Thyroid gland (tissue), 4 donors: ENCODE data around the gene TBXA2R. TPM values are rescaled to one million over a fixed set of nuclear protein-coding genes. Genes with fewer than 3 reads are reported as not detected.

ENCODE experiments used
- DNase-seq, 2 donors: peaks; one replicate each; pipeline ENCODE4 v3.0.0-alpha.2; 2019
- H3K27ac ChIP-seq, 3 donors: fragments of 200-600 bp; sonication (generic); 1 replicate in 2 of 3; 2 replicates in 1 of 3; pipeline ENCODE4 v1.5.1; 2016 to 2019; ENCODE audit warnings: mild to moderate bottlenecking in 1 of 3, moderate library complexity in 1 of 3
- H3K27me3 ChIP-seq: fragments of 200-600 bp; sonication (generic); one replicate; pipeline ENCODE4 v1.5.1; 2019
- H3K36me3 ChIP-seq, 2 donors: fragments of 200-600 bp; sonication (generic); one replicate each; pipeline ENCODE4 v1.5.1; 2016 to 2019
- H3K4me1 ChIP-seq, 2 donors: fragments of 200-600 bp; sonication (generic); one replicate each; pipeline ENCODE4 v1.5.1; 2017 to 2019
- H3K4me3 ChIP-seq, 3 donors: fragments of 200-600 bp; sonication (generic); replicated peaks in 1 of 3; 1 replicate in 2 of 3; 2 replicates in 1 of 3; pipeline ENCODE4 v1.5.1; 2016; ENCODE audit warnings: mild to moderate bottlenecking in 1 of 3
- H3K9me3 ChIP-seq: fragments of 200-600 bp; sonication (generic); one replicate; pipeline ENCODE4 v1.5.1; 2017
- POLR2A ChIP-seq, 2 donors: fragments of 450-650 bp; IDR thresholded peaks; one replicate each; pipeline ENCODE4 v1.6.1; 2017; ENCODE audit warnings: antibody characterized with exemption in 2 of 2, mild to moderate bottlenecking in 2 of 2, moderate library complexity in 1 of 2
- WGBS, 2 donors: methylation state at CpG; one replicate each; pipeline ENCODE4 v1.1.5; 2017; 5-methylcytosine and 5-hydroxymethylcytosine counted together
- intact Hi-C: fragments of 100-400 bp; cut with DNase I; formaldehyde crosslinking; loops from one replicate; pipeline ENCODE4 v1.15.1; 2023
- total RNA-seq, 4 donors: library from RNA; depleted of rRNA; stranded (reverse); fragments of >200 nt; gene quantifications; one replicate each; pipeline ENCODE4 v1.2.3, GENCODE V29; 2016
- TF ChIP-seq, protein P1 (sequence below), 6 experiments: fragments of 200-600 bp in 3 of 6; fragments of 450-650 bp in 3 of 6; sonication (generic) in 3 of 6; IDR thresholded peaks; one replicate each; pipeline ENCODE4 v1.5.1; 2016 to 2019; ENCODE audit warnings: antibody characterized with exemption in 6 of 6, mild to moderate bottlenecking in 2 of 6, inconsistent platforms in 1 of 6, moderate library complexity in 1 of 6

The TBXA2R gene
- total RNA-seq, 4 donors from 2014 or later = 0.40 to 2.1 (median 1.3) TPM

DNA sequence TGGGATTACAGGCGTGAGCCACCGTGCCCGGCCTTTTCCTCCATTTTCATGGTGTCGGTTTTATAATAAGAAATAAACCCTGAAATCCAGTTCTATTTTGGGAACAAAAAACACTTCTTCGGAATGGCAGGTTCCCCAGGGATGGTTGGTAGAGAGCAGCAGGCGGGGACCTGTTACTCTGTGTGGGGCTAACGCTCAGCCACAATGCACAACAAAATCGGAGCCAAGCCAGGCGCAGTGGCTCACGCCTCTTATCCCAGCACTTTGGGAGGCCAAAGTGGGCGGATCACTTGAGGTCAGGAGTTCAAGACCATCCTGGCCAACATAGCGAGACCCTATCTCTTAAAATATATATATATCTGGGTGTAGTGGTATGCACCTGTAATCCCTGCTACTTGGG is 5.7 kb downstream of the TBXA2R start:
- TF ChIP-seq POLR2A (IDR thresholded peaks at IDR 0.05) = no peak
- TF ChIP-seq, protein P1, sequence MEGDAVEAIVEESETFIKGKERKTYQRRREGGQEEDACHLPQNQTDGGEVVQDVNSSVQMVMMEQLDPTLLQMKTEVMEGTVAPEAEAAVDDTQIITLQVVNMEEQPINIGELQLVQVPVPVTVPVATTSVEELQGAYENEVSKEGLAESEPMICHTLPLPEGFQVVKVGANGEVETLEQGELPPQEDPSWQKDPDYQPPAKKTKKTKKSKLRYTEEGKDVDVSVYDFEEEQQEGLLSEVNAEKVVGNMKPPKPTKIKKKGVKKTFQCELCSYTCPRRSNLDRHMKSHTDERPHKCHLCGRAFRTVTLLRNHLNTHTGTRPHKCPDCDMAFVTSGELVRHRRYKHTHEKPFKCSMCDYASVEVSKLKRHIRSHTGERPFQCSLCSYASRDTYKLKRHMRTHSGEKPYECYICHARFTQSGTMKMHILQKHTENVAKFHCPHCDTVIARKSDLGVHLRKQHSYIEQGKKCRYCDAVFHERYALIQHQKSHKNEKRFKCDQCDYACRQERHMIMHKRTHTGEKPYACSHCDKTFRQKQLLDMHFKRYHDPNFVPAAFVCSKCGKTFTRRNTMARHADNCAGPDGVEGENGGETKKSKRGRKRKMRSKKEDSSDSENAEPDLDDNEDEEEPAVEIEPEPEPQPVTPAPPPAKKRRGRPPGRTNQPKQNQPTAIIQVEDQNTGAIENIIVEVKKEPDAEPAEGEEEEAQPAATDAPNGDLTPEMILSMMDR (IDR thresholded peaks at IDR 0.05) = no peak
- H3K36me3 ChIP-seq = no peaks in the 10 kb centered on the region
- no peaks in the 10 kb centered on the region for H3K9me3 ChIP-seq
- no peak overlapping the region for H3K27ac ChIP-seq
- H3K4me3 ChIP-seq = no peak overlapping the region
- WGBS, 2 donors = 81 to 89% methylated on average over 12 of the region's 12 CpGs
- intact Hi-C loops = no loop called here
- DNase-seq = no peak
- peaks cover under 1 to 2% of the 10 kb centered on the region in 2 donors for H3K4me1 ChIP-seq
- peaks cover 1% of the 10 kb centered on the region for H3K27me3 ChIP-seq

DNA sequence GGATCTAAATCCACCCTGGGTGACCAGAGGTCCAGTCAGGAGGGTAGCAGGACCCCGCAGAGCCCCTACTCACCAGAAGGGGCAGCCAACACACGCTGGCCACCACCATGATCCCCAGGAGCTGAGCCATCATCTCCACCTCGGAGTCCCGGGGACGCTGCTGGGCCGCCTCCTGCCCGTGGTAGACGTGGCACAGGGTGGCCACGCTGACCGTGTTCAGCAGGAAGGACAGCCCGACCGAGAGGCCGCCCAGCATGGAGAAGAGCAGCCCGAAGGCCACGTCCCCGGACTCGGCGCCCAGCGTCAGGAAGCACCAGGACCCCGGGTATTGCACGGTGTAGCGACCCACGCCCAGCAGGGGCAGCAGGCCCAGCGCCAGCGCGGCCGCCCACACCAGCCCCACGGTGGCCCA is 6.9 kb downstream of the TBXA2R start:
- Histone ChIP-seq H3K4me3 (no peak overlapping the region), H3K9me3 (no peaks in the 10 kb centered on the region), H3K27ac (no peak overlapping the region), H3K4me1 (no peaks in the 10 kb centered on the region), H3K27me3 (no peaks in the 10 kb centered on the region), H3K36me3 (no peaks in the 10 kb centered on the region)
- 92 to 97% methylated on average over 14 to 16 of the region's 28 CpGs for WGBS, 2 donors
- no peak for DNase-seq
- intact Hi-C loops = no loop called here
- TF ChIP-seq, protein P1 (IDR thresholded peaks at IDR 0.05) = no peak
- TF ChIP-seq POLR2A (IDR thresholded peaks at IDR 0.05) = no peak

DNA sequence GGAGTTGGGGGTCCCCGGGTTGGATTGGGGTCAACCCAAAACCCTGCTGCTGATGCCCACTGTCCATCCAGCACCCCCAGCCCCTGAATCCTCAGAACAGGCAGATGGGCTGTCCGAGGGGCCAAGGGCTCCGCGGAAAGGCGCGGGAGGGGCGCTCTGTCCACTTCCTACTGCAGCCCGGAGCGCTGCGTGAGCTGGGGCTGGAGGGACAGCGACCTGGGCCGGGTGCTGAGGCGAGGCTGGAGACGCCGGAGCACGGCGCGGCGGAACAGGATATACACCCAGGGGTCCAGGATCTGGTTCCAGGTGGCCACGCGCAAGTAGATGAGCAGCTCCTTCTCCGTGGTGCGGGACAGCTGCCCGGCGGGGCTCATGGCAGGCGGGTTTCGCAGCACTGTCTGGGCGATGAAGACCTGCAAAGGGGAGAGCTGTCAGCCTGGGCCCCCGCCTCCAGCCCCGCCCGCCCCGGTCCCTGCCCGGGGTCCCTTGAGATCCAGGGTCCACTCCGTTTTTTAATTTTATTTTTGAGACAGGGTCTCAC is 11.1 kb downstream of the TBXA2R start:
- Histone ChIP-seq H3K4me3 (no peak overlapping the region), H3K9me3 (no peaks in the 10 kb centered on the region), H3K27me3 (no peaks in the 10 kb centered on the region), H3K4me1 (no peaks in the 10 kb centered on the region), H3K27ac (no peak overlapping the region), H3K36me3 (no peaks in the 10 kb centered on the region)
- DNase-seq = no peak
- WGBS, 2 donors = 73 to 91% methylated on average over 10 to 34 of the region's 34 CpGs
- no peak for TF ChIP-seq POLR2A (IDR thresholded peaks at IDR 0.05)
- TF ChIP-seq, protein P1 (IDR thresholded peaks at IDR 0.05) = no peak
- intact Hi-C loops = no loop called here

DNA sequence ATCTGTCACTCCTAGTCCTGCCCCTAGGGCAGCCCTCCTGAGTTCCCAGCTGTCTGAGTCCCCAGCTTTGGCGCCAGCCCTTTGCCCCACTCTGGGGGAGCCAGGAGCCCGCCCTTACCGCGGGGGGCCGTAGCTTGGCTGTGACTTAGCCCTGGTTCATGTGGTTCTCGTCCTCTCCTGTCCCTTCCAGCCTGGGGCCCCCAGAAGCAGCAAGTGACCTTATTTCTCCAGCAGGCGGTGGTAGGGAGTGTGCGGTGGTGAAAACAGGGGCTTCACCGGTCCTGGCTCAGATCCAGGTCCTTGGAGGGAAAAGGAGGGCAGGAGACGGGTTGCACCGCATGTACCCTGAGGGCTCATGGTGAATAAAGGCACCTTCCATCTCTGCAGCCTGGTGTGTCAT is 13.5 kb downstream of the TBXA2R start:
- TF ChIP-seq, protein P1 (IDR thresholded peaks at IDR 0.05) = no peak
- TF ChIP-seq POLR2A (IDR thresholded peaks at IDR 0.05) = no peak
- WGBS, 2 donors = 28 to 40% methylated on average over 5 to 11 of the region's 11 CpGs
- Histone ChIP-seq H3K4me1 (no peaks in the 10 kb centered on the region), H3K36me3 (no peaks in the 10 kb centered on the region), H3K9me3 (no peaks in the 10 kb centered on the region), H3K4me3 (no peak overlapping the region), H3K27me3 (no peaks in the 10 kb centered on the region), H3K27ac (no peak overlapping the region)
- no peak for DNase-seq
- intact Hi-C loops = no loop called here

DNA sequence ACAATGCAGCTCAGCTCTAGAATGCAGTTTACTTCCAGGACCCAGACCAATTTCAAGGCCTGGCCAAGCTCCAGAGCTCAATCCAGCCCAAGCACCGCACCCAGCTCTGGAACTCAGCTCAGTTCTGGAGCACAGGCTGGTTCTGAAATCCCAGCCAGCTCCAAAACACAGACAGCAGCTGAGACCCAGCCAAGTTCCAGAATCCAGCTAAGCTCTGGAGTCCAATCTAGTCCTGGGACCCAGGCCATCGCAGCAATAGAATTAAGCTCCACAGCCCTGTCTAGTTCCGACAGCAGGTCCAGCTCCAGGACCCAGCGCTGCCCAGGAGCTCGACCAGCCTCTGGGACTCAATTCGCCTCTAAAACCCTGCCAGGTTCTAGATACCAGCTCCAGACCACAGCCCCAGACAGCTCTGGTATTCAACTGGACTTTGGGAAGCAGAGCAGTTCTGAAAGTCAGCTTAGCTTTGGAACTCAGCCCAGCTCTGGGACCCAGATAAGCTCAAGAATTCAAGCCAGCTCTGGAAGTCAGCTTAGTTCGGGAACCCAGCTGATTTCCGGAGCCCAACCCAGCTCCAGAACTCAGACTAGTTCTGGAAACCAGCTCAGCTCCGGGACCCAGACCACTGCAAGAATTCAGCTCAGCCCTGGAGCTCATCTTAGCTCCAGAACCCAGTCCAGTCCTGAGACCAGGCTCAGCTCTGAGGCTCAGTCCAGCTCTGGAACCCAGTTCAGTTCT is 14.6 kb downstream of the TBXA2R start:
- intact Hi-C loops = no loop called here
- Histone ChIP-seq H3K36me3 (no peaks in the 10 kb centered on the region), H3K9me3 (no peaks in the 10 kb centered on the region), H3K27me3 (no peaks in the 10 kb centered on the region), H3K4me3 (no peak overlapping the region), H3K27ac (no peak overlapping the region), H3K4me1 (peaks cover 0 to 2% of the 10 kb centered on the region in 2 donors)
- DNase-seq = no peak
- no peak for TF ChIP-seq POLR2A (IDR thresholded peaks at IDR 0.05)
- TF ChIP-seq, protein P1 (IDR thresholded peaks at IDR 0.05) = no peak
- WGBS, 2 donors = 79 to 87% methylated on average over 8 of the region's 9 CpGs
